Prostate gland (tissue), 2 donors: ENCODE results near the gene CMKLR1. TPM values are rescaled to one million over a fixed set of nuclear protein-coding genes. Genes with fewer than 3 reads are reported as not detected.

ENCODE experiments used
- DNase-seq: peaks from one replicate; pipeline ENCODE4 v3.0.0-alpha.2; 2019; ENCODE audit warnings: low spot score
- H3K27ac ChIP-seq, 2 donors: fragments of 200-600 bp; sonication (generic); 2 replicates each; pipeline ENCODE4 v1.5.1; 2017 to 2019
- H3K27me3 ChIP-seq: fragments of 200-600 bp; sonication (generic); replicated peaks from 2 replicates; pipeline ENCODE4 v1.5.1; 2019; ENCODE audit not compliant: insufficient read depth
- H3K36me3 ChIP-seq, 2 donors: fragments of 200-600 bp; sonication (generic); 1 replicate in 1 of 2; 2 replicates in 1 of 2; pipeline versions ENCODE4 v1.5.1 to v1.8.1; 2017 to 2019
- H3K4me1 ChIP-seq: fragments of 200-600 bp; sonication (generic); replicated peaks from 2 replicates; pipeline ENCODE4 v1.5.1; 2019
- H3K4me3 ChIP-seq, 2 donors: fragments of 200-600 bp; sonication (generic); 2 replicates each; pipeline ENCODE4 v1.5.1; 2017 to 2019
- H3K9me3 ChIP-seq: fragments of 200-600 bp; sonication (generic); 2 replicates; pipeline ENCODE4 v1.5.1; 2017
- CTCF ChIP-seq, 4 experiments: fragments of 200-600 bp in 2 of 4; fragments of 450-650 bp in 2 of 4; sonication (generic) in 2 of 4; IDR thresholded peaks; 1 replicate in 3 of 4; 2 replicates in 1 of 4; pipeline ENCODE4 v1.5.1; 2016 to 2019; ENCODE audit warnings: antibody characterized with exemption in 4 of 4, mild to moderate bottlenecking in 2 of 4, moderate library complexity in 2 of 4
- POLR2A ChIP-seq: fragments of 450-650 bp; IDR thresholded peaks from one replicate; pipeline ENCODE4 v1.6.1; 2016; ENCODE audit warnings: antibody characterized with exemption, mild to moderate bottlenecking
- POLR2AphosphoS5 ChIP-seq: sonication (generic); formaldehyde crosslinking; IDR thresholded peaks from one replicate; pipeline ENCODE4 v1.6.1; 2017; ENCODE audit warnings: antibody characterized with exemption
- WGBS: methylation state at CpG from one replicate; pipeline ENCODE4 v1.1.5; 2018; 5-methylcytosine and 5-hydroxymethylcytosine counted together
- intact Hi-C: fragments of 100-400 bp; cut with DNase I; formaldehyde crosslinking; loops from one replicate; pipeline ENCODE4 v1.14.2; 2022
- total RNA-seq, 2 donors: library from RNA; depleted of rRNA; stranded (reverse); fragments of >200 nt; gene quantifications; one replicate each; pipeline ENCODE4 v1.1.0, GENCODE V29; 2016

Gene CMKLR1
- total RNA-seq, 2 donors from 2014 or later = 3.3 to 9.1 TPM

- Histone ChIP-seq H3K9me3 (no peaks in the 10 kb centered on the region), H3K4me1 (no peaks in the 10 kb centered on the region), H3K36me3 (no peaks in the 10 kb centered on the region), H3K27ac (no peak overlapping the region), H3K4me3 (no peak overlapping the region), H3K27me3 (no peaks in the 10 kb centered on the region)
- intact Hi-C loops = no loop called here
- TF ChIP-seq CTCF (IDR thresholded peaks at IDR 0.05) (no peak), POLR2AphosphoS5 (no peak), POLR2A (no peak)
- no peak for DNase-seq
Measured at GRCh38 chr12:108360057-108360456, 20.9 kb upstream of the CMKLR1 start.

DNA sequence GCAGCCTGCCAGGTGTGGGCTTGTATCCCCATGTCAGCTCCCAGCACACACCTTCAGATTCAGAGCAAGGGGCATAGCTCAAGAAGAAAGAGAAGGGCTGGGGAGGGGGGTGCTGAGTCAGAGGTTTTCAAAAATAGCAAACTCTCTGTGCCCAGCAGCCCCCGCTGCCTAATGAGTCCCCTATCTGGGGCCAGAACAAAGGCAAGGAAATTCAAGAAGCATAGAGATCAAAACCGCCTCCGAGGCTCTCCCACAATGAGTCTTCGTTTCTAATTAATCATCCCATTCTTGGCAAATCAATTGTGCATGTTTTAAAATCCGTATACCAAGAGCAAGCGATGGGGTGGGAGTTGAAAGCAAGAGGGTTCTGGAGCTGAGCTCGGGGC is 19.5 kb upstream of the CMKLR1 start:
- no peak for TF ChIP-seq POLR2AphosphoS5
- no peak for TF ChIP-seq POLR2A
- Histone ChIP-seq H3K4me3 (no peak overlapping the region), H3K27me3 (no peaks in the 10 kb centered on the region), H3K36me3 (no peaks in the 10 kb centered on the region), H3K9me3 (no peaks in the 10 kb centered on the region), H3K27ac (no peak overlapping the region), H3K4me1 (no peaks in the 10 kb centered on the region)
- DNase-seq = no peak
- WGBS = 49% methylated on average over 7 of the region's 7 CpGs
- intact Hi-C loops = no loop called here

GRCh38 chr12:108357834-108358579 is 18.9 kb upstream of the CMKLR1 start:
- Histone ChIP-seq H3K27ac (no peak overlapping the region), H3K36me3 (no peaks in the 10 kb centered on the region), H3K4me1 (no peaks in the 10 kb centered on the region), H3K27me3 (no peaks in the 10 kb centered on the region), H3K9me3 (no peaks in the 10 kb centered on the region), H3K4me3 (no peak overlapping the region)
- 80% methylated on average over 2 of the region's 2 CpGs for WGBS
- no peak for DNase-seq
- intact Hi-C loops = no loop called here
- TF ChIP-seq POLR2A (no peak), CTCF (IDR thresholded peaks at IDR 0.05) (no peak), POLR2AphosphoS5 (no peak)

DNA sequence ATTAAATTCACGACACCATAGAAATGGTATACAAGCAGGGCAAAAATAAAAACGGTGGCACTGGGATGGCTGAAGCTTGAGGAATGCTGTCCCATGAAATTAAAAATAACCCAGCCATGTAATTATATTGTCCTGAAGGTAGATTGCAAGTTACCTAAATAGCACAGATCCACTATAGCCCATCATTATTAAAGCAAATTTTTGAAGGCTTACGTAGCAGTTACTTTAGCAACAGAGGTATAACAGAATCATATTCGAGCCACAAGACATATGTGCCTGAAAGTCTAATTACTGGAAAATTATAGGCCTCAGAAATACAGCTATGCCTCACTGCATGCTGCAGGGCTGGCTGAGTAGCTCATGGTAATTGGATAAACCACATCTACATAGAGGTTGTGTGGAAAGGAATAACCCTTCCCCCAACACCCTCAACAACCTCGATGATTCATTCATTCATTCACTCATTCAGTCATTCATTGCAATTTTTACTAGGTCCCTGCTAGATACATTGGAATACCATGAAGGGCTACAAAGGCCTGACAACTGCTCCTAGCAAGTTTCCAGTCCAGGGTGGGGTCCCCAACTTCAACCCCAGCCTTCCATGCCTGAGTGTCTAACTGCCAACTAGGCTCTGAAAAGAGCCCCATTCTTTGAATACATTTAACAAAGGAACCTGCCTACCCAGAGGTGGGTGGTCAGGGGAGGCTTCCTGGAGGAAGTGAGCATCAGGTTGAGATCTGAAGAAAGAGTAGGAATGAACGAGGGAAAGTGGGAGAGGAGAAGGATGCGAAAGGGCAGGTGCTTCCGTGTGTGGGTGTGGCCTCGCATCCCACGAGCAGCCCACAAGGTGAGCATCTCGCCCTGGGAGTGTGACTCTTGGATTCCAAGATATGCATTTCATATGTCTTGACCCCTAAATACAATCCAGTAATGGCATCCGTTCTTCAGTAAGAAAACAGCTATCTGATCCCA is 18.0 kb upstream of the CMKLR1 start:
- H3K9me3 ChIP-seq = no peaks in the 10 kb centered on the region
- TF ChIP-seq CTCF (IDR thresholded peaks at IDR 0.05) = no peak
- TF ChIP-seq POLR2A = no peak
- no peak for TF ChIP-seq POLR2AphosphoS5
- no peaks in the 10 kb centered on the region for H3K4me1 ChIP-seq
- no peak overlapping the region for H3K27ac ChIP-seq
- no peak overlapping the region for H3K4me3 ChIP-seq
- WGBS = 77% methylated on average over 12 of the region's 12 CpGs
- no peaks in the 10 kb centered on the region for H3K27me3 ChIP-seq
- H3K36me3 ChIP-seq = no peaks in the 10 kb centered on the region
- intact Hi-C loops = no loop called here
- DNase-seq = no peak

DNA sequence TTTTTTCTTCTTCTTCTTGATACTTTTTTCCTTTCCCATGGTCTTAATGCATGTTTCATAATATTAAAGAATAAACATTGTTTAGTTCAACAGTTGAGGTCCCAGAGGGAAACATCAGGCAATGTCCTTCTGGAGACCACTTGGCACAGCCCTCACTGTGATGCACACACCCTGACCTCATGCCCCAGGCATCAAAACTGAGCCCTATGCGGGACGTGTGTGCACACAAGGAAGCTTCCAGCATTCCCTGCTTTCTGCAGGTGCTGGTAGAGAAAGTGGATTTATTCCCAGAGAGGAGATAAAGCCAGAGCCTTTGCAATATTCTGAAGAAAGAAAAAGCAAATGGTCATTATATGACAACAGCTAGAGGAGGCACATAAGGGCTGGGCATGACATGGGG is 16.0 kb upstream of the CMKLR1 start:
- Histone ChIP-seq H3K27me3 (no peaks in the 10 kb centered on the region), H3K36me3 (no peaks in the 10 kb centered on the region), H3K4me3 (no peak overlapping the region), H3K27ac (no peak overlapping the region), H3K4me1 (no peaks in the 10 kb centered on the region), H3K9me3 (no peaks in the 10 kb centered on the region)
- WGBS = 89% methylated on average over 2 of the region's 2 CpGs
- intact Hi-C loops = no loop called here
- TF ChIP-seq CTCF (IDR thresholded peaks at IDR 0.05) (no peak), POLR2AphosphoS5 (no peak), POLR2A (no peak)
- DNase-seq = no peak
